ENCODE data around the gene SMYD2.

GRCh38 chr1:214236477-214236876 lies 44.5 kb upstream of the SMYD2 start:
- TF ChIP-seq GATA3 (IDR thresholded peaks at IDR 0.05; ENCODE audit: low read depth, low read length), result no peak
- TF ChIP-seq GATA2 (IDR thresholded peaks at IDR 0.05; ENCODE audit: low read depth, low read length), result no peak
